ENCODE measurements around the gene EFCAB8. TPM values are rescaled to one million over a fixed set of nuclear protein-coding genes. Genes with fewer than 3 reads are reported as not detected.
"Not testable (repeated sequence)": the region's sequence is repeated elsewhere in the genome, so short reads cannot be mapped to it uniquely, and the experiment has no call there.

Gene EFCAB8
- total RNA-seq, 2 donors from 2014 or later, result 0.32 to 1.8 TPM

DNA sequence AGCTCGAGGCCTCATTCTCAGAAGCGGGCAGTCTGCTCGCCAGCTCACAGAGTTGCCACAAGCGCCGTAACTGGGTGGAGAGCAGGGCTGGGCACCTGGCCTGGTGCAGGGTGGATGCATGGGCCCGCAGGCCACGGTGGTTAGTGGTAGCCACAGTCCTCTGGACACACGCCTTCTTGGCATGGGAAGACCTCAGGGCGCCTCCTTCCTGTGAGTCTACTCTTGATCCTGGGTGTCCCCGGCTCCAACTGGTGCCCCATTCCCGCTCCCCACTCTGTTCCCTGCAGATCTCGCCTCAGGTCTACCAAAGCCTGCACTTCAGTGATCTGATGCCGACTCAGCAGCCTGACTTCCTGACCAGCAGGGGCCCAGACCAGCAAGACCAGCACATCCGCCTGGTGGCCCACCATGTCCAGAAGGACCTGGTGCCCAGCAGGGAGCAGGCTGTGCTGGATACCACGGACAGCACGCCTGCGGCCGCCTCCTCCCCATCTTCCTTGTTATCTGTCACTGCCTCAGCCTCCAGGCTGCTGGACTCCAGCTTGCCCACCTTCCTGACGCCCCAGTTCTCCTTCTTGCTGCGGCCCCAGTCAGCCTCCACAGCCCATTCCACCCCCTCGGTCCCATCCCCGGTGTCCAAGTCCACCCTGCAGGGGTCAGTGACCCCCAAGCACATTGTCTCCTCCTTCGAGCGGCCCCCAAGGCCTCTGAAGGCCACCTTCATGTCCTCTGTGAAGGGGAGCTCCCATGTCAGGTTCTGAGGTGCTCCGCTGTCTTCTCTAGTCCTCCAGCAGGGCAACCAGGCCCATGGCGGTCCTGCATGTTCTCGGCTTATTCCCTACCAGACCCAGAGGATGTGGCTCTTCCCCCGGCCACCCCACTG lies 102.4 kb downstream of the EFCAB8 start:
- H3K9me3 ChIP-seq (ENCODE audit: control insufficient read depth, low read length, poor library complexity, severe bottlenecking), result peaks cover 8% of the 10 kb centered on the region
- H3K4me3 Mint-ChIP-seq, result no peak overlapping the region
- H3K27ac Mint-ChIP-seq, result no peak overlapping the region
- DNase-seq (no peak), ATAC-seq (no peak)
- no peaks in the 10 kb centered on the region for H3K27me3 Mint-ChIP-seq
- peaks cover 28% of the 10 kb centered on the region for H3K4me1 Mint-ChIP-seq
- peaks cover 3% of the 10 kb centered on the region for H3K36me3 Mint-ChIP-seq (ENCODE audit: low read depth)

DNA sequence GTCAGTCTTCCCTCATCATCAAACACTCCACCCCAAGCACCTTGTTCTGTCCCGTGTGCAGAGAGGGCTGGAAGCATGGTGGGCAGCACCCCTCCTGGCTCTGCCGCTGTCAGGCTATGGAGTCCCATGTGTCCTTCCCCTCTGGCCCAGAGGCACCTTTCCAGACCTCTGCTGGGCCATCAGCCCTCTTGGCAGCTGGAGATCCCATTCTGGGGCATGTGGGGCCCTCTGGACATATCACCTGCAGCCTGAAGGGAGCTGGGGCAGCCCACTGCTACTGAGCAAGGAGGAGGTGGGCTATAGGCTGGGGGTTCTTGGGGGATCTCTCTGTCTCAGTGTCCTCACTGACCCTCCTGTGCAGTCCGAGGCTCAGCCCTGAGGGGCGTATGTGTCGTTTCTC lies 103.3 kb downstream of the EFCAB8 start:
- Mint-ChIP-seq H3K27me3 (no peaks in the 10 kb centered on the region), H3K27ac (peak overlapping the region; percentile 85), H3K4me3 (no peak overlapping the region), H3K36me3 (ENCODE audit: low read depth) (no peaks in the 10 kb centered on the region), H3K4me1 (peaks cover 33% of the 10 kb centered on the region)
- H3K9me3 ChIP-seq (ENCODE audit: control insufficient read depth, low read length, poor library complexity, severe bottlenecking), result peaks cover 4% of the 10 kb centered on the region
- DNase-seq, result no peak
- no peak for ATAC-seq

DNA sequence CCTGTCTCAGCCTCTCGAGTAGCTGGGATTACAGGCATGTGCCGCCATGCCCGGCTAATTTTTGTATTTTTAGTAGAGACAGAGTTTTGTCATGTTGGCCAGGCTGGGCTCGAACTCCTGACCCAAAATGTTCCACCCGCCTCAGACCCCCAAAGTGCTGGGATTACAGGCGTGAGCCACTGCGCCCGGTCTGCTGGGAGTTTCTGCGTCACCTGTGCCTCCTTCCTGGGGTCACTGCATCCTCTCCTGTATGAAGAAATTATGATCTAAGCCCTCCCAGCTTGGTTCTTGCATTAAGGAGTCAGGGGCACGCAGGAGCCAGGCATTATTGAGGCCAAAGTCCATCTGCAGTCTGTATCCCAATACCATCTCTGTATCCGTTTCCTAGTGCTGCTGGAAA lies 103.9 kb downstream of the EFCAB8 start:
- not testable (repeated sequence) for ATAC-seq; H3K9me3 ChIP-seq (ENCODE audit: control insufficient read depth, low read length, poor library complexity, severe bottlenecking); H3K27me3 Mint-ChIP-seq; H3K36me3 Mint-ChIP-seq (ENCODE audit: low read depth); DNase-seq; H3K4me3 Mint-ChIP-seq
- H3K27ac Mint-ChIP-seq, result peak overlapping the region; percentile 85
- H3K4me1 Mint-ChIP-seq, result peaks cover 38% of the 10 kb centered on the region

DNA sequence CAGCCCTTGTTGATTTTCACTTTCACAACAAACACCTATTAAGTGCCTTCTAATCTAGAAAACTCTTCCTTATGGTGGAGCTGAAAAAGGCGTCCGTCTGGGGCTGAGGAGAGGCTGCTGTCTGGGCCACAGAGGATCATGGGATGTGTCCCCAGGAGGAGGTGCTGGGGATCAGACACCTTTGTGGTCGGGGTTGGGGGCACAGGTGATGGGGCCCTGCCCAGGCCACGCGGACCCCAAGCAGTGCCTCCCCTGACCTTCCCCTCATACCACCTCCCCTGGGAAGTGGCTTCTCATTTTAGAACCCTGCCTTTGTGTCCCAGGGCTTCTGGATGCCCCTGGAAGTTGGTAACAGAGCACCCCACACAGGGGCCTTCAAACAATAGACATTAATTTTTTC lies 104.5 kb downstream of the EFCAB8 start:
- Mint-ChIP-seq H3K36me3 (ENCODE audit: low read depth) (no peaks in the 10 kb centered on the region), H3K27me3 (no peaks in the 10 kb centered on the region), H3K27ac (peak overlapping the region; percentile 85)

DNA sequence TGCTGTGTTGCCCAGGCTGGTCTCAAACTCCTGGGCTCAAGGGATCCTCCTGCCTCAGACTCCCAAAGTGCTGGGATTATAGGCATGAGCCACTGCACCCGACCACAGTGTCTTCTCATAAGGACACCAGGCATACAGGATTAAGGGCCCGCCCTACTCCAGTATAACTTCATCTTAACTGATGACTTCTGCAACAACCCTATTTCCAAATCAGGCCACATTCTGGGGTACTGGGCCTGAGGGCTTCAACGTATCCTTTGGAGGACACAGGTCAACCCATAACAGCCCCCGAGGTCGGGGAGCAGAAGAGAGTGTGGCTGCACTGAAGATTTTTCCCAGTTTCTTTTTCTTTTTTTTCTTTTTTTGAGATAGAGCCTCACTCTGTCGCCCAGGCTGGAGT lies 105.9 kb downstream of the EFCAB8 start:
- Mint-ChIP-seq H3K27me3 (no peaks in the 10 kb centered on the region), H3K4me3 (no peak overlapping the region), H3K4me1 (peaks cover 56% of the 10 kb centered on the region), H3K36me3 (ENCODE audit: low read depth) (no peaks in the 10 kb centered on the region), H3K27ac (no peak overlapping the region)
- no peaks in the 10 kb centered on the region for H3K9me3 ChIP-seq (ENCODE audit: control insufficient read depth, low read length, poor library complexity, severe bottlenecking)
- DNase-seq, result no peak
- no peak for ATAC-seq

More for the DNA sequence above, 104.5 kb downstream of the EFCAB8 start:
- no peak for DNase-seq
- no peak for ATAC-seq
- H3K4me1 Mint-ChIP-seq, result peaks cover 44% of the 10 kb centered on the region
- no peak overlapping the region for H3K4me3 Mint-ChIP-seq
- no peaks in the 10 kb centered on the region for H3K9me3 ChIP-seq (ENCODE audit: control insufficient read depth, low read length, poor library complexity, severe bottlenecking)

DNA sequence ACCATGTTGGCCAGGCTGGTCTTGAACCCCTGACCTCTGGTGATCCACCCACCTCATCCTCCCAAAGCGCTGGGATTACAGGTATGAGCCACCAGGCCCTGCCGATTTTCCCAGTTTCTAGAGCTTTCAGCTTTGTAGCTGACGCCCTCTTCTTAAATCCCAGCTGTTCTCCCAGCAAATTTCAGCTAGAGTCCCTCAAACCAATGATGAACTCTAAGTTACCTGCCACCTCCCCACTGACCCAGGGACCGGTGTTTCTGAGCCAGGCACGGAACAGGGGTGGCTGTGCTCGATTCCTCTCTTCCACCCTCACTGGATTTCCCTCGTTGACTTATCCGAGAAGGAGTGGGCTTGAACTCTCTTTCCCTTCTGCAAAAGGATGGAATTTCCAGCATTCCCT lies 106.4 kb downstream of the EFCAB8 start:
- H3K27me3 Mint-ChIP-seq, result no peaks in the 10 kb centered on the region
- peak overlapping the region; percentile 76 for H3K4me3 Mint-ChIP-seq
- DNase-seq (no peak), ATAC-seq (no peak)
- no peaks in the 10 kb centered on the region for H3K36me3 Mint-ChIP-seq (ENCODE audit: low read depth)
- H3K9me3 ChIP-seq (ENCODE audit: control insufficient read depth, low read length, poor library complexity, severe bottlenecking), result no peaks in the 10 kb centered on the region
- H3K4me1 Mint-ChIP-seq, result peaks cover 62% of the 10 kb centered on the region
- H3K27ac Mint-ChIP-seq, result no peak overlapping the region

DNA sequence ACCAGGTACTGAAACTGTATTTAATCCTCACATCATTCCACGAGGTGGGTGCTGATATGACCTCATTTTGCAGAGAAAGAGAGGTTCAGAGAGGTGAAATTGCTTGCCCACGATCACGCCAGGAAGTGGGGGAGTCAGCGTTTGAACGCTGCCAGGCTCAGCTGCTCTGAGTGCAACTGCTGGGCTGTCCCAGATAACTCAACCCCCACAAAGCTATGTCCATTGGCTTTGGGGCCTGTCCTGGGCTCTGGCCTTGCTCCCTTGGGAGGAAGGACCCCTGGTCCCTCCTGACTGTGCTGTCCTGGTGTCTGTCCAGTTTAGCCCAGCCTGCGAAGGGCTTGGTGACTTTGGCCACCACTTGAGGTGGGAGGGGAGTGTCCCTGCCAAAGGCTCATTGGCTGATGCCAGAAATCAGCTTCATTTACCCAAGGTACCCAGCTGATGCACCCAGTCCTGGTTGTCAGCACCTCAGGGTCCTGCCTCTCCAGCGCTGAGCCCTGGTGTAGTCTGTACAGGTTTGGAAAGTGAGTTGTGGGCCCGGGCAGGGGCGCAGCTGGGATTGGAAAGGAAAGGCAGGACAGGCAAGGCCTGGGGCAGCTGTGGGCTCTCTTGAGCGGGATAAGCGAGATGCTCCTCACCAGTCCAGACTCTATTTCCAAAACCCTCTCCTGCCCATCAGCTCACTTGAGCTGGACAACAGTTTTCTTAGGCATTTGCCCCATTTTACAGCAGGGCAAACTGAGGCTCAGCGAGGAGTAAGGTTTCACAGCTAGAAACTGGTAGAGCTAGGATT lies 107.1 kb downstream of the EFCAB8 start:
- Mint-ChIP-seq H3K27me3 (no peaks in the 10 kb centered on the region), H3K4me3 (peak overlapping the region; percentile 76), H3K4me1 (peaks cover 64% of the 10 kb centered on the region), H3K36me3 (ENCODE audit: low read depth) (no peaks in the 10 kb centered on the region), H3K27ac (no peak overlapping the region)
- H3K9me3 ChIP-seq (ENCODE audit: control insufficient read depth, low read length, poor library complexity, severe bottlenecking), result no peaks in the 10 kb centered on the region
- ATAC-seq (peak; percentile 20), DNase-seq (peak in 1 of 3 donors; percentile 33)

DNA sequence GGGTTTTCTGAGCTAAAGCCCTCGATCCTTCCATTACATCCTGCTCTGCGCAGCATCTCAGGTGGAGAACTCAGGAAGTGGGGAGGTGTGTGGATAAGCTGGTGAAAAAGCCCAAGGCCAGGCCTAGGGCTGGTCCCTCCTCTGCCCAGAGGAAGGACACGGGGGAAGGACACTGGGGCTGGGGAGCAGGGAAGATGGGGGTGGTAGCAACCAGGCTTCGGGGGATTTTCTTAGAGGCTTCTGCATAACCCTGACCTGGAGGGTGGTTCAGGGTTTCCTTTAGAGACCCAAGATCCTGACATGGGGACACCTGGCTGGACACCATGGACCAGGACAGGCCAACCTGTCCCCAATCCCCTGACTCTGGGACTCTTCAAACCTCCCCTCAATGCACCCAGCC lies 107.7 kb downstream of the EFCAB8 start:
- H3K4me3 Mint-ChIP-seq, result peak overlapping the region; percentile 50

DNA sequence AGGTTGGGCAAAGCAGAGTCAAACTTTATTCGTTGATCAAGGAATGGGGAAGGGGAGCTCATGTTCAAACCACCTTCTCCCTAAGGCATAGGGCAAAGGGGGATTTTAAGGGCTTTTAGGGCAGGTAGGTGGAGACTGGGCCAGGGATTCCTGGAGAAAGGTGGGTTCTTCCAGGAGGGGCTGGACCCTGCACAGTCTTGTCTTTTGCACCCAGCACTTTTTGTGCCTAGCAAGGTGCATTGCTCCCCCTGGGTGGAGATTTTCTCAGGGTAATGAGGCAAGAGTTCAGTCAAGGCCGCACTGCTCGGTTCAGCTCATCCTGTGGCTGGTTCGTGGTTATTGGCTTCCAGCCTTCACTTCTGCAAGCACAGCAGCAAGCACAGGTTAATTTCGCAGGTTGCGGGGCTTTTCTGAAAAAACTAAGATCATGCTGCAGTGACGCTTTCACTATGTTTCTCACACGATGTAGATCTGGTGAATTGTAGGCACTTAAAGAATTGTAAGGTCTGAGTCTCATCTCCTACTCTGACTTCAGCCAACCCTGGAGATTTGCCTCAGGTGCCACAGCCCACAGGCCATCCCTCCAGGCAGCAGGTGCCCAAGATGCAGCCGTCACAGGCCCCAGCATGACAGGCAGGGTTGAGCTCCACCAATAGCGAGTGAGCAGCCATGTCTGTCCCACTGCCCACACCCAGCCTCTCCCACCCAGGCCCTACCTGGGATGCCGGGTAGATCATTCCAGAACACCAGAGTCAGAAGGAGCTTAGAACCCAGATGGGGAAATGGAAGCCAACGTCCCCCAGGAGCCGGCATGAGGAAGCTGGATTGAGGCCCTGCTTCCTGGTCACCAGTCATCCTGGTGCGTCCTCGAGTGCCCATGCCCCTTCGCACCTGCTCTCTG lies 108.4 kb downstream of the EFCAB8 start:
- peak overlapping the region; percentile 72 for H3K4me3 Mint-ChIP-seq

More for the DNA sequence above, 107.7 kb downstream of the EFCAB8 start:
- DNase-seq, result no peak
- Mint-ChIP-seq H3K36me3 (ENCODE audit: low read depth) (no peaks in the 10 kb centered on the region), H3K27me3 (no peaks in the 10 kb centered on the region), H3K4me1 (peaks cover 62% of the 10 kb centered on the region), H3K27ac (no peak overlapping the region)
- H3K9me3 ChIP-seq (ENCODE audit: control insufficient read depth, low read length, poor library complexity, severe bottlenecking), result no peaks in the 10 kb centered on the region
- no peak for ATAC-seq

DNA sequence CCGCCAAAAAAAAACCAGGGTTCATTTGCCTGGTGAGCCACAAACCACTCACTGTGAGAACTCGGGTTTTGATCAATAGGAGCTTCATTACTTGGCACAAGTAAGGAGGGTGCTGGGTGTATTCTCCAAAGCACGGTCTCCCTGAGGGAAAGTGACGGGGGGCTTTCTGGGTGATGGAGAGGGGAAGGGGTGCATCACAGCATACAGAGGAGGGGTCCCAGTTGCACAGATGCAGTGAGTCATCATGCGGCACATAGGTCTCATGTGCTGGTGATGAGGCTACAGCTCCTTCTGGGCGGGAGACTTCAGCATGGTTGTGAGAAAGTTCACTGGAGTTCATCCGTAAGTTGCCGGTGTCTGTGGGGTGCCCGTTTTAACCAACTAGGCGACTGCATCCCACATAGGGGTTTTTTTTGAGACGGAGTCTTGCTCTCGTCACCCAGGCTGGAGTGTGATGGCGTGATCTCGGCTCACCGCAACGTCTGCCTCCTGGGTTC lies 109.3 kb downstream of the EFCAB8 start:
- no peaks in the 10 kb centered on the region for H3K9me3 ChIP-seq (ENCODE audit: control insufficient read depth, low read length, poor library complexity, severe bottlenecking)
- no peak overlapping the region for H3K27ac Mint-ChIP-seq
- no peaks in the 10 kb centered on the region for H3K36me3 Mint-ChIP-seq (ENCODE audit: low read depth)
- H3K4me3 Mint-ChIP-seq, result peak overlapping the region; percentile 72
- DNase-seq (peak; percentile 27 to 69 (median 56)), ATAC-seq (peak; percentile 53)
- peaks cover 49% of the 10 kb centered on the region for H3K4me1 Mint-ChIP-seq
- no peaks in the 10 kb centered on the region for H3K27me3 Mint-ChIP-seq

More for the DNA sequence above, 108.4 kb downstream of the EFCAB8 start:
- no peak overlapping the region for H3K27ac Mint-ChIP-seq
- DNase-seq (peak in 2 of 3 donors; percentile 55), ATAC-seq (peak; percentile 65)
- no peaks in the 10 kb centered on the region for H3K27me3 Mint-ChIP-seq
- no peaks in the 10 kb centered on the region for H3K9me3 ChIP-seq (ENCODE audit: control insufficient read depth, low read length, poor library complexity, severe bottlenecking)
- peaks cover 55% of the 10 kb centered on the region for H3K4me1 Mint-ChIP-seq
- H3K36me3 Mint-ChIP-seq (ENCODE audit: low read depth), result no peaks in the 10 kb centered on the region

DNA sequence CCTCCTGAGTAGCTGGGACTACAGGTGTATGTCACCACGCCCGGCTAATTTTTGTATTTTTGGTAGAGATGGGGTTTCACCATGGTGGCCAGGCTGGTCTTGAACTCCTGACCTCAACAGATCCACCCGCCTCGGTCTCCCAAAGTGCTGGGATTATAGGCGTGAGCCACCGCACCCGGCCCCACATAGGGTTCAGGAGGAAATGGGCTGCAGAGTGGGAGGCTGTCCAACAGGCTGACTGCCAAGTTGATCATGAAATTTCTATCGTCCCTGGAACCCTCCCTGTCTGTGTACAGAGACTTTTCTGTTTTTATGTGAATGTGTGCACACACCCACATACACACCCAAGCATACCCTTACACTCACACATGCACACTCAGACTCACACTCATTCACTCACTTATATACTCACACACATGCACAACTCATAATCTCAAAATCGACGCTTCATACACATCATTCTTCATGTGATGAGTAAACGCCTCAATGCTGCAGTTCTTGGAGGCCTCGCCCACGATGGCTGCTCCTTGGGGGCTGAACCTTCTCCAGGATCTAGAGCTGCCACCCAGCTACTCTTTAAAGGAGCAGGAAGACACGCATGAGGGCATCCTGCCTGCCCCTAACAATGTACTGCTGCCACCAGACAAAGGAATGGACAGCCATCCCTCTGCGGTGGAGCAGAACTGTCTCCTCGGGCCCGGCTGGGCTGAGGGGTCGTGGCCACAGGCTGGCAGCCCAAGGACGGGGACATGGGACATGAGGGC lies 109.9 kb downstream of the EFCAB8 start:
- no peak for DNase-seq
- Mint-ChIP-seq H3K27ac (no peak overlapping the region), H3K27me3 (no peaks in the 10 kb centered on the region), H3K4me1 (peaks cover 48% of the 10 kb centered on the region), H3K4me3 (peak overlapping the region; percentile 72), H3K36me3 (ENCODE audit: low read depth) (no peaks in the 10 kb centered on the region)
- no peaks in the 10 kb centered on the region for H3K9me3 ChIP-seq (ENCODE audit: control insufficient read depth, low read length, poor library complexity, severe bottlenecking)
- no peak for ATAC-seq

All from T-helper 17 cell (primary cell).